ENCODE results near the gene MMS19.
"Not testable (repeated sequence)": the region's sequence is repeated elsewhere in the genome, so short reads cannot be mapped to it uniquely, and the experiment has no call there.

Gene MMS19

GRCh38 chr10:97499561-97500296 is 1.5 kb upstream of the MMS19 start:
- DNase-seq (ENCODE audit: low spot score), result no peak

DNA sequence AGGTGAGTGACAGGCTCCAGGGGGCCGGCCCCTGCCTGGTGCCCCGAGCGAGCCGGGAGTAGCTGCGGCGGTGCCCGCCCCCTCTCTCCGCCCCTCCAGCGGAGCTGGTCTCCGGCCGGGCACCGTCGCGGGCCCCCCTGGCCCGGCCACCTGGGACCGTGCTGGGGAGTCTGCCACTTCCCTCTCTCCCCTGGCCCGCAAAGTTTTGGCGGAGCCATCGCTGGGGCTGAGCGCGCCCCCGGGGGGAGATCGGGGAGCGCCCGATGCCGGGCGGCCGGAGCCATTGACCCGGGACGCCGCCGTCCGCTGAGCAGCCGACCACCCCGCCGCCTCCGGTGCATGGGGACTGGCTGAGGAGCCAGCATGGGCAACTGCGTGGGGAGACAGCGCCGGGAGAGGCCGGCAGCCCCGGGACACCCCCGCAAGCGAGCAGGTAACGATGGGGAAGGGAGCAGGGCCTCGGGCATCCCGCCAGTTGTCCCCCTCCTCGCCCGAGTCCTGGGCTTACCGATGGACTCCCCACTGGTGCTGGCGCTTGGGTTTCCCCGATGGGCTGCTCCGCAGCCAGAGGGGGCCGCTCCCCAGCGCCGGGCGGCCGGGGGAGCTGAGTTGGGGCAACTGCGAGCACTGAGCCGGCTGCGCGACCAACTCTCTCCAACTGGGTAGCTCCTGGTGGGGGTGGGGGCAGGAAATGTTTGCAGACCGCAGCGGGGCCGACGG is 779 bp upstream of the MMS19 start, which contains the start of gene UBTD1:
UBTD1 (plus strand) TSS at position 84 of the 720 bp plus-strand sequence; CDS start at position 364, 280 bp downstream.
- peak; percentile 2 for DNase-seq (ENCODE audit: low spot score)

DNA sequence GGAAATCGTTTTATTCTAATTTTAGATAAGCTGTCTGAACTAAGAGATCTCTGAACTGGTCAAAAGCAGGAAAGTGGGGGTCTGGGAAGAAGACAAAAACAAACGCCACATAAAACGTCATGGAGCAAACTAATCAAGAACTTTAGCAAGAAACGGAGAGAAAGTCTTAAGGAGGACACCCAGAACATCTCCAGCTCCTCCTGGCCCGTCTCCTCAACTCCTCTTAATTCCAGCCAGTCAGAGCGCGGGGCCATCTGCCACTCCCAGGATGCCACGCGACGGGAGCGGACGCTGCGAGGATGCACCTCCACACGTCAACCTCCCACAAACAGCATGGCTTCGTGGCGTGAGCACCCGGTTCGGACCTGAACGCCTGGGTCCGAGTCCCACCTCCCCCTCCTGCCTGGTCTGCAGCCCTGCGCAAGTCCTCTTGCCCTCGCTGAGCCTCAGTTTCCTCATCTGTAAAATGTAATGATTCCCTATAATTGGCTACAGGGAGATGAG is 598 bp downstream of the MMS19 start:
- peak; percentile 63 for DNase-seq (ENCODE audit: low spot score)

DNA sequence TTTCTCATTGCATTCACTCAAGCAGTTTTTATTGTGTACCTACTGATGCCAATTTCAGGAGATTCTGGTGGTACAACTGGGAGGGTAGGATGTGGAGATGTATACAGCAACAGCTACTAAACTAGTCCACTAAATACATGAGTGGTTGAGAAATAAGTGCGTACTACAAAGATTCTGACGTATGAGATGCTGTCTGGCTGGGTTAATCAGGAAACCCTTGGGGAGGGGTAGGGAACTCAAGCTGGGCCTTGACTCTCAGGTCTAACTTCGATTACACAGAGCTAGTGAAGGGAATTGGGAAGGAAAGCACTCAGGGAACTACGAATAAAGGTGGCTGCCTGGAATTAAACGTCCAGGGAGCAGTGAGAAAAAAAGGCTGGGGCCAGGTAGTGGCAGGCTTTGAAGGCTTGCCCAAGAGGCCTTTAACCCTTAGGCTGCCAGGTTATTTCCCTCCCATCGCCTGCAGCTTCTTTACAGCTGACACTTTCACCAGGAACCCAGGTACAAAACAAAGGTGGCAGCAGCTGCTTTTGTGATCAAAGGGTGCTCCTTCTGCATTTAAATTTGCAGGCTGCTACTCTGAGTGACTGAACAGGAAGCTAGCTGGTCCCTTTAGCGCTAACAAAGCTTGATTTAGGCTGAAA is 3.2 kb downstream of the MMS19 start:
- peak; percentile 4 for DNase-seq (ENCODE audit: low spot score)

GRCh38 chr10:97494151-97494550 is 4.1 kb downstream of the MMS19 start:
- DNase-seq (ENCODE audit: low spot score), result no peak

GRCh38 chr10:97490592-97490991 is 7.6 kb downstream of the MMS19 start:
- DNase-seq (ENCODE audit: low spot score), result no peak

DNA sequence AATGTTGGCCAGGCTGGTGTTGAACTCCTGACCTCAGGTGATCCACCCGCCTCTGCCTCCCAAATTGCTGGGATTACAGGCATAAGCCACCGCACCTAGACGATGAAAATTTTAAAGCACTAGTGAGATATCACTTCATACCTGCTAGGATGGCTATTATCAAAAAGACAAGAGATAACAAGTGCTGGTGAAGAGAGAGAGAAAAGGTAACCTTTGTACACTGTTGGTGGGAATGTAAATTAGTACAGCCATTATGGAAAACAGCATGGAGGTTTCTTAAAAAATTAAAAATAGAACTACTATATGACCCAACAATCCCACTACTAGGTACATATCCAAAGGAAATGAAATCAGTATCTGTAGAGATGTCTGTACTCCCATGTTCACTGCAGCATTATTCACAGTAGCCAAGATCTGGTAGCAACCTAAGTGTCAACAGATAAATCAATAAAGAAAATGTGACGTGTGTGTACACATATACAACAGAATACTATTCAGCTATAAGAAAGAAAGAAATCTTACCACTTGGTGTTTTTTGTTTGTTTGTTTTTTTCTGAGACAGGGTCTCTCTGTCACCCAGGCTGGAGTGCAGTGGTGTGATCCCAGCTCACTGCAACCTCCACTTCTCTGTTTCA is 12.5 kb downstream of the MMS19 start:
- no peak for DNase-seq (ENCODE audit: low spot score)

- DNase-seq (ENCODE audit: low spot score), result no peak
Measured at GRCh38 chr10:97483921-97484320, 14.3 kb downstream of the MMS19 start.

- DNase-seq (ENCODE audit: low spot score), result no peak
Measured at GRCh38 chr10:97483506-97483905, 14.7 kb downstream of the MMS19 start.

GRCh38 chr10:97482381-97482780 is 15.8 kb downstream of the MMS19 start:
- no peak for DNase-seq (ENCODE audit: low spot score)

GRCh38 chr10:97481071-97481470 is 17.2 kb downstream of the MMS19 start:
- no peak for DNase-seq (ENCODE audit: low spot score)

DNA sequence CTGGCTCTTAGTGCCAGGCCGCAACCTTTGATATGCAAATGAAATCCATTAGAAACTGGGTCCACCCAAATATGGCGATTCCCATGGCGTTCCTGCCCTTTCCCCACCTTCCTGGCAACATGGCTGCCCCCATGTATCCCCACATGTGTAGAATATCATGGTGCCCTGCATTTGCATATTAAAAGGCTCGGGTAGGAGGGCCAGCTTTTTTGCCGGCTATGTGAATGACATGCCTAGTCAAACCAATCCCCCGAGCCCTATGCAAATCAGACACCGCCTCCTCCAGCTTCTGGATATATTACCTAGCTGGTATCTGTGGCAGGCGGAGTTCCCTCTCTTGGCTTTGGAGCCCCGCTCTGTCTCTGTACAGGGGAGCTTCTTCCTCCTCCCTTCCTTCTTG is 18.3 kb downstream of the MMS19 start:
- DNase-seq (ENCODE audit: low spot score), result no peak

- not testable (repeated sequence) for DNase-seq (ENCODE audit: low spot score)
Measured at GRCh38 chr10:97479410-97479809, 18.8 kb downstream of the MMS19 start.

DNA sequence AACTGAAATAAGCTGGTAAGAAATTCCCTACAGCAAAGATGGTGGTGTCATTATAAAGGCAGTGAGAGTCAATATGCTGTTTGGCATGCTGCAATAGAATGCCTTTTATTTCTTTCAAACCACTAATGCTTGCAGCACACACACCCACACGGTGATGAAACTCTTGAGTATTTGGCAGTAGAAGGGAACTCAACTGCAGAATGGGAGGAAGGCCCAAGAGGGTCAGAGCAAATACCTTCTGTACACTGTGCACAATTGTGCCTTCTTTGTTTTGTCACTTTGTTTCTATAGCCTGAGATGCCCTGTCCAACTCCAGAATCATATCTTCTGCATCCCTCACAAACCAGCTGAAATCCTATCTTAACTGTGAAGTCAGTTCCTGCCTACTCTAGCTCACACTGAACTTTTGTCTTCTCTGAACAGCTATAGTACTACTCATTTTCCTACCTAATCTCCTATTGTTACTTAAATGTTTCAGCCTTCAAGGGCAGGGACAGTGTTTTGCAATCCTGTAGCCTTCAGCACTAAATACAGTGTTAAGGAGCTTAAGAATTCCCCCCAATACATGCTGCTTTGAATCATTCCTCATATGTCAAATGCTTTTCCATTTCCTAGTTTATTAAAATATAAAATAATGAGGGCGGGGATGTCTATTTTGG is 22.2 kb downstream of the MMS19 start:
- no peak for DNase-seq (ENCODE audit: low spot score)

DNA sequence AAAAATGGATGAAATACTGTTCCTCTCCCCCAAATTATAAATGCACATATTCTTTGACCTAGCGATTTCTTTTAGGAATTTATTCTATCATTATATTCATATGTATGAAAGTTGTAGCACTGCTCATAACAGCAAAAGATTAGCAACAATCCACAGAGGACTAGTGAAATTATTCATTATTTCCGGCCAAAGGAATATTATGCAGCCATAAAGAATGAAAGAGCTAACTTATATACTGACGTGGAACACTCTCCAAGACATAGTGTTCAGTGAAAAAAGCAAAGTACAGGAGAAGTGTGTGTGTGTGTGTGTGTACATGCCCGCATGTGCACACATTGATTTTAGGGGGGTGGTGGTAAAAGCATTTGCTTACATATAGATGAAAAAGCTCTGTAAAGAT is 23.3 kb downstream of the MMS19 start:
- no peak for DNase-seq (ENCODE audit: low spot score)

DNA sequence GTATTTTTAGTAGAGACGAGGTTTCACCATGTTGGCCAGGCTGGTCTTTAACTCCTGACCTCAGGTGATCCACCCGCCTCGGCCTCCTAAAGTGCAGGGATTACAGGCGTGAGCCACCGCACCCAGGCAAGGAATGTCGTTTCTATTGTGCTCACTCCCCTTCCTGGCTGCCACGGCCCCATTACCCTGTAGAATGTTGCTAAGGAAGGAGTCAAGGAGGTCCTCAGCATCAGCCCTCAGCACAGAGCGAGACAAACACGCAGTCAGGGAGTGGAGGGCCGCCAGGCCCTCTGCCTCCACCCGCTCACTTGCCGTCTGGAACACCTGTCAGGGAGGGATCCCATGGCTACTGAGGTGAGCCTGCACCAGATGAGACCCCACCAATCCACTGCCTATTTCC is 29.4 kb downstream of the MMS19 start:
- not testable (repeated sequence) for DNase-seq (ENCODE audit: low spot score)

GRCh38 chr10:97468162-97468561 is 30.1 kb downstream of the MMS19 start:
- no peak for DNase-seq (ENCODE audit: low spot score)

DNA sequence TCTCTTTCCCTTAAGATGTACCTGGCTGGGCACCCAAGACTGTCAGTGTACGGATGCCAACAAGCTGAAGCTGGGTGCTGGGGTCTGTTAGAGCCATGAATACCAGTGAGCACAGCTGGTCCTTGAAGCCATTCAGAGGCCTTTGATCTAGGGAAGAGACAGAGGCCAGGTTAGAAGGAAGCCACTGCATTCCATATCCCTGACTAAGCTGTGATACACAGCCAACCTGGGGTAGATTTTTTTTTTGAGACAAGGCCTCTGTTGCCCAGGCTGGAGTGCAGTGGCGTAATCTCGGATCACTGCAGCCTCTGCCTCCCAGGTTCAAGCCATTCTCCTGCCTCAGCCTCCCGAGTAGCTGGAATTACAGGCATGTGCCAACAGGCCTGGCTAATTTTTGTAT is 31.5 kb downstream of the MMS19 start:
- no peak for DNase-seq (ENCODE audit: low spot score)

DNA sequence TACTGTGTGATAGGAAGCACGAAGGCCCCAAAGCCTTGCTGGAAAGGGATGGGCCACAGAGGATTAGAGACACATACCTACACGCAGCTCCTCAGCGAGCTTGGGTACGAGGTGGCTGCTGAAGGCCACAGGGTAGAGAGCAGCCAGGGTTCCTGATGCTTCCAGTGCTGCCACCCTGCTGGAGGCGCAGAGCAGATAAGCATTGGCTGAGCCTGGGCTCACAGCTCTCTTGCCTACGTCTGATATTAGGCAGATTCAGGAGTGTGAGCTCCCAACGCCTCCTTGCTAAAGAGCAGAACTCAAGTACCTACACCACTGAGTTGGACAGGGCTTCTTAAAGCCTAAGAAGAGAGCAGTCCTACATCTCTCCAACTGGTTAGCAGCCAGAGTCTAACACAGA is 32.2 kb downstream of the MMS19 start:
- DNase-seq (ENCODE audit: low spot score), result no peak

GRCh38 chr10:97464226-97464625 is 34.0 kb downstream of the MMS19 start:
- DNase-seq (ENCODE audit: low spot score), result no peak

GRCh38 chr10:97463363-97464132 is 34.7 kb downstream of the MMS19 start:
- peak; percentile 51 for DNase-seq (ENCODE audit: low spot score)
